ENCODE data around the gene SBSN. TPM values are rescaled to one million over a fixed set of nuclear protein-coding genes. Genes with fewer than 3 reads are reported as not detected.

SBSN gene
- total RNA-seq, 1 experiment from 2014 or later = 0.39 TPM

DNA sequence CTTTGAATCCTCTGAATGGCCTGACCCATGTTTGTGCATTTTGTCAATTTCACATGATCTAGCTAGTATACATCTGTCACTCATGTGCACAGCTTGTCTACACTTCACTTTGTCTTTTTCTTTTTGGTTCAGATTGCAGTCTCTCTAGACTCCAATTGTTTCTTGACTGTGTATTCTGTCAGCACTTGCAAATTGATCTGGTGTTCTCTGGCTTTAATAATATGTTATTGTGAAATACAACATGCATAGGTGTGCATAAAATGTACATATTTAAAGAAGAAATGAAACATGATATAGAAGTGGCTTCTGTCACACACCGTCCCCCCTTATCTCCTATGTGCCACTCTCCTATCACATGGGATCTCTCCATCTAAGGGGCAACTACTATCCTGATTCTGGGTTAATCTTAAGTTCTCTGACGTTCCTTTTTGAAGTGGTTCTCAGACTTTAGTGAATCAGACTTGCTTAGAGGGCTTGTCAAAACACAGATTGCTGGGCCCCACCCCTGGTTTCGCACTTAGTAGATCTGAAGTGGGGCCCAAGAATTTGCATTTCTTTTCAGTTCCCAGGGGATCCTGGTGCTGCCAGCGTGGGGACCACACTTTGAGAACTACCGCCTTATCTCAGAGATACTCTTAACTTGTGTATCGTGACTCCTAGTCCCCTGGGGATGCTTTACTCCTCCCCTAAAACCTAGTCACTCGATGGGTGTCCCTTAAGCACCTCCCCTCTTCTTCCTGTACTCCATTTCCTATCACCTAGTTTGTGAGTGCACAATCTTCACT, 43.7 kb downstream of the SBSN start:
- no TSS peak for BruUV-seq (replicated peaks)
- no peak for DNase-seq (ENCODE audit: low read depth, low spot score)
- CTCF ChIA-PET = no interaction called here
- no peaks in the 10 kb centered on the region for H3K9me3 ChIP-seq (ENCODE audit: control insufficient read depth, insufficient read depth, low read depth, low read length)
- H3K36me3 ChIP-seq (ENCODE audit: control insufficient read depth, insufficient read depth, low read length) = no peaks in the 10 kb centered on the region
- no peak overlapping the region for H3K4me3 ChIP-seq (ENCODE audit: low read depth in 2 of 2, low read length in 2 of 2)
- POLR2A ChIA-PET = no interaction called here
- no peak overlapping the region for H3K27ac ChIP-seq (ENCODE audit: low read length)
- TF ChIP-seq SIN3A (IDR thresholded peaks at IDR 0.05; ENCODE audit: borderline replicate concordance, insufficient read depth, low read depth, low read length) (no peak), POLR2AphosphoS5 (IDR thresholded peaks at IDR 0.05; ENCODE audit: low read depth, low read length) (no peak), TCF7L2 (IDR thresholded peaks at IDR 0.05; ENCODE audit: low read depth, low read length) (no peak)
- TF ChIP-seq, protein P1, sequence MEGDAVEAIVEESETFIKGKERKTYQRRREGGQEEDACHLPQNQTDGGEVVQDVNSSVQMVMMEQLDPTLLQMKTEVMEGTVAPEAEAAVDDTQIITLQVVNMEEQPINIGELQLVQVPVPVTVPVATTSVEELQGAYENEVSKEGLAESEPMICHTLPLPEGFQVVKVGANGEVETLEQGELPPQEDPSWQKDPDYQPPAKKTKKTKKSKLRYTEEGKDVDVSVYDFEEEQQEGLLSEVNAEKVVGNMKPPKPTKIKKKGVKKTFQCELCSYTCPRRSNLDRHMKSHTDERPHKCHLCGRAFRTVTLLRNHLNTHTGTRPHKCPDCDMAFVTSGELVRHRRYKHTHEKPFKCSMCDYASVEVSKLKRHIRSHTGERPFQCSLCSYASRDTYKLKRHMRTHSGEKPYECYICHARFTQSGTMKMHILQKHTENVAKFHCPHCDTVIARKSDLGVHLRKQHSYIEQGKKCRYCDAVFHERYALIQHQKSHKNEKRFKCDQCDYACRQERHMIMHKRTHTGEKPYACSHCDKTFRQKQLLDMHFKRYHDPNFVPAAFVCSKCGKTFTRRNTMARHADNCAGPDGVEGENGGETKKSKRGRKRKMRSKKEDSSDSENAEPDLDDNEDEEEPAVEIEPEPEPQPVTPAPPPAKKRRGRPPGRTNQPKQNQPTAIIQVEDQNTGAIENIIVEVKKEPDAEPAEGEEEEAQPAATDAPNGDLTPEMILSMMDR (IDR thresholded peaks at IDR 0.05) = no peak
- TF ChIP-seq, protein P2, sequence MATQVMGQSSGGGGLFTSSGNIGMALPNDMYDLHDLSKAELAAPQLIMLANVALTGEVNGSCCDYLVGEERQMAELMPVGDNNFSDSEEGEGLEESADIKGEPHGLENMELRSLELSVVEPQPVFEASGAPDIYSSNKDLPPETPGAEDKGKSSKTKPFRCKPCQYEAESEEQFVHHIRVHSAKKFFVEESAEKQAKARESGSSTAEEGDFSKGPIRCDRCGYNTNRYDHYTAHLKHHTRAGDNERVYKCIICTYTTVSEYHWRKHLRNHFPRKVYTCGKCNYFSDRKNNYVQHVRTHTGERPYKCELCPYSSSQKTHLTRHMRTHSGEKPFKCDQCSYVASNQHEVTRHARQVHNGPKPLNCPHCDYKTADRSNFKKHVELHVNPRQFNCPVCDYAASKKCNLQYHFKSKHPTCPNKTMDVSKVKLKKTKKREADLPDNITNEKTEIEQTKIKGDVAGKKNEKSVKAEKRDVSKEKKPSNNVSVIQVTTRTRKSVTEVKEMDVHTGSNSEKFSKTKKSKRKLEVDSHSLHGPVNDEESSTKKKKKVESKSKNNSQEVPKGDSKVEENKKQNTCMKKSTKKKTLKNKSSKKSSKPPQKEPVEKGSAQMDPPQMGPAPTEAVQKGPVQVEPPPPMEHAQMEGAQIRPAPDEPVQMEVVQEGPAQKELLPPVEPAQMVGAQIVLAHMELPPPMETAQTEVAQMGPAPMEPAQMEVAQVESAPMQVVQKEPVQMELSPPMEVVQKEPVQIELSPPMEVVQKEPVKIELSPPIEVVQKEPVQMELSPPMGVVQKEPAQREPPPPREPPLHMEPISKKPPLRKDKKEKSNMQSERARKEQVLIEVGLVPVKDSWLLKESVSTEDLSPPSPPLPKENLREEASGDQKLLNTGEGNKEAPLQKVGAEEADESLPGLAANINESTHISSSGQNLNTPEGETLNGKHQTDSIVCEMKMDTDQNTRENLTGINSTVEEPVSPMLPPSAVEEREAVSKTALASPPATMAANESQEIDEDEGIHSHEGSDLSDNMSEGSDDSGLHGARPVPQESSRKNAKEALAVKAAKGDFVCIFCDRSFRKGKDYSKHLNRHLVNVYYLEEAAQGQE (IDR thresholded peaks at IDR 0.05; ENCODE audit: insufficient read depth in 1 of 2, low read depth in 2 of 2, low read length in 1 of 2) = no peak
- intact Hi-C loops (cut with micrococcal nuclease; ENCODE audit: unreplicated experiment) = no loop called here
- in situ Hi-C loops (cut with HindIII; ENCODE audit: low pct_unique_long_range_greater_than_20kb, low sequenced_read_pairs) = no loop called here
- H3K27me3 ChIP-seq (ENCODE audit: control insufficient read depth, insufficient read depth, low read length) = peaks cover 10% of the 10 kb centered on the region
- H3K4me1 ChIP-seq (ENCODE audit: control insufficient read depth, insufficient read depth, low read length) = no peaks in the 10 kb centered on the region
- no peak for ATAC-seq

DNA sequence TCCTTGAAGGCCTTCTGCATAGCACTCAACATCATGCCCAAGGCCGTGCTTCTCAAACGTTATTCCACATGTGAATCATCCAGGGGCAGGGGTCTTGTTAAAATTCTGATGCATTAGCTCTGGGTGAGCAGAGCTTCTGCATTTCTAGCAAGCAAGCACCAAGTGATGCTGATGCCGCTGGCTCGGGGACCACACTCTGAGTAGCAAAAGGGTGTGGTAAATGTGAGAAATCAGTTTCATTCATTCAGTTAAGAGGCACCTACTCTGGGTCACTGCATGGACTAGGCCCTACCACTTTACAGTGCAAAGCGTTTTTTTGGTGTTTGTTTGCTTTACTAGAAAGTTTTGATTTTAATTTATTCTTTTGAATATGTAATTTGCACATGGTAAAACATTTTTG, 45.0 kb downstream of the SBSN start:
- Histone ChIP-seq H3K27me3 (ENCODE audit: control insufficient read depth, insufficient read depth, low read length) (peaks cover 7% of the 10 kb centered on the region), H3K4me3 (ENCODE audit: low read depth in 2 of 2, low read length in 2 of 2) (no peak overlapping the region), H3K27ac (ENCODE audit: low read length) (no peak overlapping the region), H3K36me3 (ENCODE audit: control insufficient read depth, insufficient read depth, low read length) (no peaks in the 10 kb centered on the region), H3K4me1 (ENCODE audit: control insufficient read depth, insufficient read depth, low read length) (no peaks in the 10 kb centered on the region), H3K9me3 (ENCODE audit: control insufficient read depth, insufficient read depth, low read depth, low read length) (no peaks in the 10 kb centered on the region)
- ATAC-seq = no peak
- CTCF ChIA-PET = no interaction called here
- POLR2A ChIA-PET = no interaction called here
- intact Hi-C loops (cut with micrococcal nuclease; ENCODE audit: unreplicated experiment) = no loop called here
- in situ Hi-C loops (cut with HindIII; ENCODE audit: low pct_unique_long_range_greater_than_20kb, low sequenced_read_pairs) = no loop called here
- no TSS peak for BruUV-seq (replicated peaks)
- TF ChIP-seq, protein P1 (IDR thresholded peaks at IDR 0.05) = no peak
- TF ChIP-seq SIN3A (IDR thresholded peaks at IDR 0.05; ENCODE audit: borderline replicate concordance, insufficient read depth, low read depth, low read length) (no peak), TCF7L2 (IDR thresholded peaks at IDR 0.05; ENCODE audit: low read depth, low read length) (no peak), POLR2AphosphoS5 (IDR thresholded peaks at IDR 0.05; ENCODE audit: low read depth, low read length) (no peak)
- TF ChIP-seq, protein P2 (IDR thresholded peaks at IDR 0.05; ENCODE audit: insufficient read depth in 1 of 2, low read depth in 2 of 2, low read length in 1 of 2) = no peak
- no peak for DNase-seq (ENCODE audit: low read depth, low spot score)

Measured in Panc1 (cell line).